Keratinocyte (primary cell): ENCODE measurements around the gene IFITM5. TPM values are rescaled to one million over a fixed set of nuclear protein-coding genes. Genes with fewer than 3 reads are reported as not detected.
A peak's percentile ranks its signal among the peaks of the same experiment; 100 is the strongest.
"Not testable (repeated sequence)": the region's sequence is repeated elsewhere in the genome, so short reads cannot be mapped to it uniquely, and the experiment has no call there.

ENCODE experiments used
- DNase-seq: peaks from one replicate; pipeline ENCODE4 v3.0.0-alpha.2; 2011; ENCODE audit warnings: low read depth, missing footprints, low spot score
- FAIRE-seq: peaks from 2 replicates; lab custom pipeline; 2011; peaks lifted over from hg19 to GRCh38; lab: Jason Lieb, UNC
- H2AFZ ChIP-seq: 2 replicates; pipeline ENCODE4 v1.6.0; 2012; ENCODE audit warnings: low read length, control low read depth, inconsistent platforms; ENCODE audit not compliant: control insufficient read depth
- H3K27ac ChIP-seq: 2 replicates; pipeline ENCODE4 v1.5.1; 2011; ENCODE audit warnings: low read length; ENCODE audit not compliant: control insufficient read depth, insufficient read depth
- H3K27me3 ChIP-seq: 3 replicates; pipeline ENCODE4 v1.6.0; 2011; ENCODE audit warnings: low read length; ENCODE audit not compliant: control insufficient read depth, insufficient read depth; ENCODE audit errors: extremely low read depth
- H3K36me3 ChIP-seq, 2 experiments: 2 replicates in 1 of 2; 3 replicates in 1 of 2; pipeline ENCODE4 v1.5.1; 2011; ENCODE audit warnings: low read length in 2 of 2, mild to moderate bottlenecking in 1 of 2; ENCODE audit not compliant: control insufficient read depth in 2 of 2, insufficient read depth in 2 of 2; ENCODE audit errors: extremely low read depth in 1 of 2
- H3K4me1 ChIP-seq: 3 replicates; pipeline ENCODE4 v1.5.1; 2011; ENCODE audit warnings: low read length; ENCODE audit not compliant: control insufficient read depth, insufficient read depth; ENCODE audit errors: extremely low read depth
- H3K4me2 ChIP-seq: 3 replicates; pipeline ENCODE4 v1.6.0; 2011; ENCODE audit warnings: low read depth, low read length; ENCODE audit not compliant: control insufficient read depth, insufficient read depth; ENCODE audit errors: extremely low read depth
- H3K4me3 ChIP-seq, 3 experiments: fragments of 200-600 bp in 1 of 3; sonication (generic) in 1 of 3; 2 replicates in 2 of 3; 3 replicates in 1 of 3; pipeline ENCODE4 v1.5.1; 2011 to 2016; ENCODE audit warnings: low read length in 3 of 3, mild to moderate bottlenecking in 3 of 3, control low read depth in 2 of 3, inconsistent platforms in 1 of 3, low read depth in 1 of 3, mixed read lengths in 1 of 3, mixed run types in 1 of 3, moderate library complexity in 1 of 3; ENCODE audit not compliant: control insufficient read depth in 2 of 3, insufficient read depth in 2 of 3; ENCODE audit errors: extremely low read depth in 1 of 3
- H3K79me2 ChIP-seq: 2 replicates; pipeline ENCODE4 v1.6.0; 2012; ENCODE audit warnings: low read length; ENCODE audit not compliant: control insufficient read depth, insufficient read depth
- H3K9ac ChIP-seq: 3 replicates; pipeline ENCODE4 v1.6.0; 2011; ENCODE audit warnings: low read length; ENCODE audit not compliant: control insufficient read depth, insufficient read depth; ENCODE audit errors: extremely low read depth
- H3K9me1 ChIP-seq: 3 replicates; pipeline ENCODE4 v1.6.0; 2011; ENCODE audit warnings: low read length; ENCODE audit not compliant: control insufficient read depth, insufficient read depth; ENCODE audit errors: extremely low read depth
- H3K9me3 ChIP-seq: 2 replicates; pipeline ENCODE4 v1.5.1; 2012; ENCODE audit warnings: low read depth, low read length; ENCODE audit not compliant: control insufficient read depth
- H4K20me1 ChIP-seq: 3 replicates; pipeline ENCODE4 v1.6.0; 2011; ENCODE audit warnings: low read length; ENCODE audit not compliant: control insufficient read depth, insufficient read depth; ENCODE audit errors: extremely low read depth
- CTCF ChIP-seq, 3 experiments: IDR thresholded peaks in 1 of 3; conservative IDR thresholded peaks in 1 of 3; optimal IDR thresholded peaks in 1 of 3; 2 replicates in 2 of 3; 3 replicates in 1 of 3; pipeline versions ENCODE3 to v1.5.1; 2011; ENCODE audit warnings: low read length in 3 of 3, mild to moderate bottlenecking in 3 of 3, moderate library complexity in 2 of 3, control low read depth in 1 of 3, inconsistent platforms in 1 of 3; ENCODE audit not compliant: insufficient read depth in 2 of 3; ENCODE audit errors: extremely low read depth in 1 of 3
- EZH2 ChIP-seq: IDR thresholded peaks from one replicate; pipeline ENCODE4 v1.6.1; 2012; ENCODE audit warnings: inconsistent platforms, mild to moderate bottlenecking, low read length, moderate library complexity
- dilution Hi-C: fragments of 300-500 bp; cut with MboI; formaldehyde crosslinking; loops from one replicate; pipeline ENCODE4 v1.7.0; 2020; ENCODE audit warnings: low sequenced_read_pairs; ENCODE audit not compliant: extremely low pct_ligation_motif_present
- polyA plus RNA-seq, 5 experiments: library from polyadenylated mRNA; depleted of rRNA in 3 of 5; stranded (reverse) in 3 of 5; stranded (forward) in 1 of 5; unstranded in 1 of 5; fragments of >200 nt; gene quantifications; 1 replicate in 1 of 5; 2 replicates in 3 of 5; 3 replicates in 1 of 5; pipeline versions ENCODE4 v1.2.1 to v1.2.3, GENCODE V29; 2011 to 2012; ENCODE audit warnings: missing spikeins in 2 of 5, low read depth in 1 of 5, low replicate concordance in 1 of 5

IFITM5 gene
- polyA plus RNA-seq, 1 donor (not counting 4 experiments of a cell fraction or from before 2014, with no cell fraction given): not detected

DNA sequence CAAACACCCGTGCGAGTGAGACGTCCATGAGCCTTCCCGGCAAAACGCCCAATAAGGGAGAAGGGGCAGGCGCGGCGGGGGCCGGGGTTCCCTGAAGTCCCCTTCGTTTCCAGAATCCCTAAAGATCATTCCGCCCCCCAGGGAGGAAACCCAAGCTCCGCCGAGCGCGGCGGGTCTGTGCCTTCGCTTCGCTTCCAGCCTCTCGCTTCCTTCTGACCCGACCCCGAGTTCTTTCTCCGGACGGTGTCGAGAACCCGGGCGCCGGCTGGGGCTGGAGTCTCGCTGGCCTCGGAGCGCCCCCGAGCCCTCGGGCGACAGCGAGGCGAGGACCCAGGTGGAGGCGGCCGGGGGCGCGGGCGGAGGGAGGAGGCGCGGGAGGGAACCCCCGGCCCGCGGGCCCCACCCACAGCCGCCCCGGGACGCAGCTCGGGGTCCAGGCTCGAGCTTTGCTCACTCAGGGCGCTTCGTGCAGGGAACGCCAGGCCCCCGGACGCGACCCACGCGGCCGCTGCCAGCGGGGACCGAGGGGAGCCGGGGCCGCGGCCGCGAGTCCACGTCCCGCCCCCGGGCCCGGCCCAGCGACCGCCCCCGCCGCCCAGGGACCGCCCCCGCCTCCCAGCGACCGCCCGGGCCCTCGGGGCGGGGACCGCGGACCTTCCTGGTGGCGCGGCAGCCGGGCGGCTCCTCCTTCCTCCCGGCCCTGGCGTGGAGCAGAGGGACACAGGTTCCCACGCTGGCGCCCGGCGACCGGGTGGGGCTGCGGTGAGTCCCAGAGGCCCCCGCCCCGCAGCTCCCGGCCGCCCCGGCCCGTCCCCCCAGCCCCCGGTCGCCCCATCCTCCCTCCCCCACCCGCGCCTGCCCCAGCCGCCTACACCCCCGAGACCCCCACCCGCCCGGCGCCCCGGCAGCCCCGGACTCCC is 10.6 kb downstream of the IFITM5 start, which contains the start of gene PGGHG:
PGGHG (plus strand) TSS at position 649 of the 920 bp plus-strand sequence. CDS start 691 bp downstream, outside the sequence.
- Histone ChIP-seq H3K9me1 (no peaks in the 10 kb centered on the region), H3K4me3 (peak within 1 kb of the TSS; percentile 35 to 75 (median 54)), H4K20me1 (no peaks in the 10 kb centered on the region), H2AFZ (peak within 1 kb of the TSS; percentile 78), H3K27ac (no peak within 1 kb of the TSS), H3K9me3 (no peaks in the 10 kb centered on the region), H3K4me2 (peak within 1 kb of the TSS; percentile 86), H3K4me1 (peaks cover 7% of the 10 kb centered on the region), H3K79me2 (no peaks in the 10 kb centered on the region), H3K27me3 (peaks cover 30% of the 10 kb centered on the region), H3K36me3 (no peaks in the 10 kb centered on the region), H3K9ac (peak within 1 kb of the TSS; percentile 44)
- no peak for TF ChIP-seq CTCF (optimal IDR thresholded peaks at IDR 0.05 in 1 of 3, IDR thresholded peaks at IDR 0.05 in 1 of 3, conservative IDR thresholded peaks at IDR 0.05 in 1 of 3; ENCODE audit: extremely low read depth in 1 of 3, insufficient read depth in 2 of 3, low read length in 3 of 3)
- TF ChIP-seq EZH2: no peak
- DNase-seq: no peak
- dilution Hi-C loops: no loop called here
- no peak for FAIRE-seq

DNA sequence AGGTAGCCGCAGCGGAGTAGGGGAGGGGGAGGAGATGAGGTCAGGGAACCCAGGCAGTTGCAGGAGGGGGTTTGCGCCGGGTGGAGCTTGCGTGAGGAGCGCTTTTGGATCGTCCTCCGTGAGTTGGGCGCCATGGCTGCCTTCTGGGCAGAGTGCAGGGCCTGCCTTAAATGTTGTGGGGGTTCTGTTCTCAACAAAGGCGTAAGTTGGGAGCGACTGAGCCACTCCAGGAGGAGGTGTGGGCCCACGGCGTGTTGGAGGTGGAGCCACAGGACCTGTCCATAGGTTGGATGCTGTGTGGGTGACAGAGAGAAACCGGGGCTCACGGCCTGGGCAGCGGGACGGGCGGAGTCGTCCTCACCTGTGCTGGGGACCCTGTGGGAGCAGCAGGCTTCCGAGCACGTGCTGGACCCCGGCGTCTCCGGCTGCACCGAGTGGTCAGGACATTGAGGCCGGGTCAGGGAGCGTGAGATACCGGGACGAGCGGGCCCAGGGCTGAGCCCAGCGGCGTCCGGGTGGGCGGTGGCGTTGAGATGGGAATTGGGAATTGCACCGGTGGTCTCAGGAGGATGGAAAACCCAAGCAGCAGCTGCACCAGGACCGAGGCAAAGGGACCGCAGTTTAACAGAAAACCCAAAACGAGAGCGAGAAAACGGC is 11.4 kb downstream of the IFITM5 start:
- DNase-seq (no peak), FAIRE-seq (no peak)
- H3K4me3 ChIP-seq: peak overlapping the region; percentile 35 to 75 (median 54)
- peaks cover 7% of the 10 kb centered on the region for H3K4me1 ChIP-seq
- no peaks in the 10 kb centered on the region for H3K9me3 ChIP-seq
- H3K27ac ChIP-seq: no peak overlapping the region
- H3K36me3 ChIP-seq: no peaks in the 10 kb centered on the region
- H3K4me2 ChIP-seq: peak overlapping the region; percentile 86
- H2AFZ ChIP-seq: peak overlapping the region; percentile 78
- H3K27me3 ChIP-seq: peaks cover 33% of the 10 kb centered on the region
- dilution Hi-C loops: no loop called here
- TF ChIP-seq CTCF (optimal IDR thresholded peaks at IDR 0.05 in 1 of 3, IDR thresholded peaks at IDR 0.05 in 1 of 3, conservative IDR thresholded peaks at IDR 0.05 in 1 of 3; ENCODE audit: extremely low read depth in 1 of 3, insufficient read depth in 2 of 3, low read length in 3 of 3) (no peak), EZH2 (no peak)
- H3K79me2 ChIP-seq: no peaks in the 10 kb centered on the region
- no peaks in the 10 kb centered on the region for H3K9me1 ChIP-seq
- no peaks in the 10 kb centered on the region for H4K20me1 ChIP-seq
- H3K9ac ChIP-seq: peak overlapping the region; percentile 44

- dilution Hi-C loops, H3K36me3 ChIP-seq, DNase-seq, H3K9ac ChIP-seq, H3K27ac ChIP-seq, H3K4me2 ChIP-seq, H2AFZ ChIP-seq, FAIRE-seq, H3K9me3 ChIP-seq, H3K4me1 ChIP-seq, H3K4me3 ChIP-seq, H3K79me2 ChIP-seq, H3K9me1 ChIP-seq, H4K20me1 ChIP-seq: not testable (repeated sequence)
- H3K27me3 ChIP-seq: peaks cover 40% of the 10 kb centered on the region
Observed at GRCh38 chr11:286977-287820, 12.1 kb downstream of the IFITM5 start.
